Erythroblast (primary cell): Measurements from ENCODE around the gene DGKH.

Source experiments
- DNase-seq, 2 experiments: peaks; one replicate each; lab custom pipeline; 2025; lab: John Stamatoyannopoulos, UW
- GATA1 ChIP-seq: IDR thresholded peaks from 2 replicates; pipeline ENCODE4 v1.6.1; 2011; ENCODE audit warnings: low read depth, mild to moderate bottlenecking, control low read depth, low read length, moderate library complexity
- POLR2A ChIP-seq: IDR thresholded peaks from 2 replicates; pipeline ENCODE4 v1.6.1; 2011; ENCODE audit warnings: mild to moderate bottlenecking, low read length

Gene DGKH

DNA sequence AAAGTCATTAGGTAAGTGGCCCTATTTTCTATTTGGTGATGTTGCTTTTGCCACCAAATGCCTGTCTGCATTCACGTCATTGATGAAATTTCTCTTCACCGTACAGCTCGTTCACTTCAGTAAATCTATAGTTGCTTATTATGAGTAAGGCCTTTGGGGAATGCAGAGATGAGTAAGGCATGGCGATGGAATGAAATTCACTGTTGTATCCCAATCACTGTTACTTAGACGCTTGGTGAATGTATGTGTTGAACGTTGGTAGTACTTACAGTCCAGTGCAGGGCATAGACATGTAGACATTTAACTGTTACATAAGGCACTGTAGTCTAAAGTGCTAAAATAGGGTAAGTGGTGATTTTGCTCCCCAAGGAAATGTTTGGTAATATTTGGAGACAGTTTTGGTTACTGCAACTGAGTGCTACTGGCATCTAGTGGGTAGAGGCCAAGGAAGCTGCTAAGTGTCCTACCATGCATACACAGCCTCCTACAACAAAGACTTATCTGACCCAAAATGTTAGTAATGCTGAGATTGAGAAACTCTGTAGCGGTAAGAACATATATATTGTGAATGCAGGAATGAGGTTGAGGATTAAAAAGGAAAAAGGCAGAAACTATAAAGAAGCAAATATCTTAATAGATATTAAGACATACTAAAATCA lies 229.3 kb downstream of the DGKH start:
- no peak for DNase-seq
- TF ChIP-seq POLR2A (no peak), GATA1 (no peak)

DNA sequence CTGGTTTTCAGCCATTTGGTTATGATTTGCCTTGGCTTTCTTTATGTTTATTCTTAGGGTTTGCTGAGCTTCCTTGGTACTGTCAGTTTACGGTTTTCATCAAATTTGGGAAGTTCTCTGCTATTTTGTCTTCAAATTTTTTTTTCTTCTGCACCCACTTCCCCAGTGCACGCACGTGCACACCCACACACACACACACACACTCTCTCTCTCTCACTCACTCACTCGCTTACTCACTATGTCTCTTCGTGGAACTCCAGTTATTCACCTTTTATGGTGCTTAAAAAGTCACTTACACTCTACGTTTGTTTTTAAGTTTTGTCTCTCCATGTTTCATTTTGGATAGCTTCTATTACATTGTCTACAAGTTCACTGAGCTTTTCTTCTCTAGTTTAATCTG lies 230.6 kb downstream of the DGKH start:
- no peak for DNase-seq
- no peak for TF ChIP-seq GATA1
- TF ChIP-seq POLR2A = no peak

- TF ChIP-seq GATA1 (no peak), POLR2A (no peak)
- no peak for DNase-seq
These were observed 231.5 kb downstream of the DGKH start for GRCh38 chr13:42279986-42280385.

- no peak for TF ChIP-seq POLR2A
- no peak for TF ChIP-seq GATA1
These were observed 232.1 kb downstream of the DGKH start for GRCh38 chr13:42280537-42280936.

DNA sequence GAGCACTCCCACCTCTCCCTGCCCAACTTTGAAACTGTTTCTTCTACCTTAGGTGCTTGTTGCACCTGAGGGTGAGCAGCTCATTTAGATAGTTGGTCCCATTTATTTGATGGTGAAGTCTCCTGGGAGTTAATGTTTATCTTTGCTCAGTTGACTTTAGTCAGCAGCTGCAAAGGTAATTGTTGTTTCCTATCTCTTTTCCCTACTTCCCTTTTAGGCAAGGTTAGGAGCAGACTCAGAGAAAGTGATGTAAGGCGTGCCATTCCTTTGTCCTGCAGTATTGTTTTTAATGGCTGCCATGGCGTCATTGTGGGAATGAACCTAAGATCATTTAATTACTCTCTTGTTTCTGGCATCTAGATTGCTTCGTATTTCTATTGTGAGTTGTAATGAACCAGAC lies 235.1 kb downstream of the DGKH start:
- no peak for DNase-seq
- no peak for TF ChIP-seq POLR2A
- TF ChIP-seq GATA1 = no peak

More at GRCh38 chr13:42280537-42280936, 232.1 kb downstream of the DGKH start:
- no peak for DNase-seq

DNA sequence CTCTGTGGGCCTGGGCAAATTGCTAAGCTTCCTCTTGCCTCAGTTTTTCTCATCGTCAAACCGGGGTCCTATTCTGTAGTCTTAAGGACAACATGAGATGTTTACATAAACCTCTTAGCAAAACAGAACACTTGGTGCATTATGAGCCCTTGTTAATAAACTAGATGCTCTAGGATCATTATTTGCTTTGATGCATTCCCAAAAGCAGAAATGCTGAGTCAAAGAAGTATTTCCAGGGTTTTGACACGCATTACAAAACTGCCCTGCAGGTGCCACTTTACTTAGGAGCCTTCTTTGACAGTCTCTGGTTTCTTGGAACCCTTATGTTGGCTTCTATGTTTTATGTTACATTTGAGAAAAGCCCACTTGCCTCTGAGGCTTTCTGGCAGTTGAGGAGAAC lies 235.6 kb downstream of the DGKH start:
- TF ChIP-seq POLR2A (no peak), GATA1 (no peak)
- no peak for DNase-seq
